Measurements from ENCODE around the gene HHATL. TPM values are rescaled to one million over a fixed set of nuclear protein-coding genes. Genes with fewer than 3 reads are reported as not detected.
A peak's percentile ranks its signal among the peaks of the same experiment; 100 is the strongest.

The HHATL gene
- polyA plus RNA-seq, 1 donor: 73.4 TPM

DNA sequence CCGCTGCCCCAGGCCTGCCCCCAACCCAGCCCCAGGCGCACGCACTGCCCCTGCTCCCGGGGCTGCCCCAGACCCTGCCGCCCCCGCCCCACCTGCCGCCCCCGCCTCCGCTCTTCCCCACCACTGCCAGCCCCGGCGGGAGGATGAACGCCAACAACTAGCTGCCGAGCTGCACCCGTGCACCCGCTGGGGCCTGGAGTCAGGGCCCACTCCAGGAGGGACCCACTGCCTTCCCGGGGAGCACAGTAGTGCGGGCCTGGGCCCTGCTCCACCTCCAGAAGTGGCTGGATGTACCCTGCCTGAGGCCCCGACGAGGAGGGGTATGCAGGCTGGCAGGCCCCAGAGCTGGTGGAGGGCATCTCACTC lies 38.2 kb downstream of the HHATL start:
- no peak for DNase-seq (ENCODE audit: low read depth)

DNA sequence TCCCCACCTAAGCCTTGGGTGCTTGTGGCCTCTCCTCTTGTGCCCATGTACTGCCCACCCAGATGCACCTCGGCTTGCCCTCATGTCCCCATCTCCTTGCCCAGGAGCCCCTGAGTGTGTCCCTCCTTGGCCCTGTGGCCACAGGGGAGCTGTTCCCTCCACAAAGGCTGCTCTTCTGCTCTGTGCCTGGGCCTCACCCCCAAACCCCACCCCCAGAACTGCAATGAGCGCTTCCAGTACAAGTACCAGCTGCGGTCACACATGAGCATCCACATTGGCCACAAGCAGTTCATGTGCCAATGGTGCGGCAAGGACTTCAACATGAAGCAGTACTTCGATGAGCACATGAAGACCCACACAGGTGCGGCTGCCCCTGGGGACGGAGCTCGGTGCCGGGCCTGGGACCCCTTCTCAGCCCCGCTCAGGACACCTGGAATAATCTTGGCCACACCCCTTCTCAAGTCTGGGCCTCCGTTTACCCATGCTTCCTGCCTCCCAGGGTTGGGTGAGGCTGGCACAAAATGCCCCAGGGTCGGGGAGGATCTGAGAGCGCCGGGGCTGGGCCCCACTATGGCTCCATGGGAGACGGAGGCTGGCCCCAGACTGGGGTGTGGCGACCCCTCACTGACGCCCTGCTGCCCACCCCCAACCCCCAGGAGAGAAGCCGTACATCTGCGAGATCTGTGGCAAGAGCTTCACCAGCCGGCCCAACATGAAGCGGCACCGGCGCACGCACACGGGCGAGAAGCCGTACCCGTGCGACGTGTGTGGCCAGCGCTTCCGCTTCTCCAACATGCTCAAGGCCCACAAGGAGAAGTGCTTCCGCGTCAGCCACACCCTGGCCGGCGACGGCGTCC lies 38.8 kb downstream of the HHATL start:
- no peak for DNase-seq (ENCODE audit: low read depth)

DNA sequence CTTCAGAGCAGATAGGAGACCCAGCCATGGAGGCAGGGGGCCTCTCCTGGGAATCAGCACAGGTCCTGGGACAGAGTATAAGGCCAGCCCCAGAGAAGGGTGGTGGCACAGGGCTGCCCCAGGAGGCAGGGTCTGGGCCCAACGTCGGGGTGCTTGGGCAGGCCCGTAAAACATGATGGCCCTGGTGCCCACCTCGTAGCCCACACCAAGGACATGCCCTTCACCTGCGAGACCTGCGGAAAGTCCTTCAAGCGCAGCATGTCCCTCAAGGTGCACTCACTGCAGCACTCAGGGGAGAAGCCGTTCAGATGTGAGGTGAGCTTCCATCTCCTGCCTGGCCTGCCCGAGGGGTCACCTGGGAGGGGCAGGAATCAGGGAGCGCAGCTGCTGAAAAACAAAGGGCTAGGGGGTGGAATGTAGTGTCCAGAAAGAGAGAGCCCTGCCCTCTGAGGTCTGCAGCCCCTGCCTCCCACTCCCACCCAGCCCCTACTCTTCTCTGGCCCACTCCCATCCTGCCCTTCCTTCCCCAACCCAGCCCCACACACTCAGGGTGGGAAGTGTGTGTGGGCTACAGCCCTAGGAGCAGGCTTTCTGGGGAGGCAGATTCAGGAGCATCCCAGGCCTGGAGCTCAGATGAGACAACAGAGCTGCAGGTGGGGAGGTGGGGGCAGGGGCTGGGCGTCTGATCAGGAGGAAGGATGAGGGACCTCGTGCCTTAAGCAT lies 39.6 kb downstream of the HHATL start:
- DNase-seq (ENCODE audit: low read depth): no peak

DNA sequence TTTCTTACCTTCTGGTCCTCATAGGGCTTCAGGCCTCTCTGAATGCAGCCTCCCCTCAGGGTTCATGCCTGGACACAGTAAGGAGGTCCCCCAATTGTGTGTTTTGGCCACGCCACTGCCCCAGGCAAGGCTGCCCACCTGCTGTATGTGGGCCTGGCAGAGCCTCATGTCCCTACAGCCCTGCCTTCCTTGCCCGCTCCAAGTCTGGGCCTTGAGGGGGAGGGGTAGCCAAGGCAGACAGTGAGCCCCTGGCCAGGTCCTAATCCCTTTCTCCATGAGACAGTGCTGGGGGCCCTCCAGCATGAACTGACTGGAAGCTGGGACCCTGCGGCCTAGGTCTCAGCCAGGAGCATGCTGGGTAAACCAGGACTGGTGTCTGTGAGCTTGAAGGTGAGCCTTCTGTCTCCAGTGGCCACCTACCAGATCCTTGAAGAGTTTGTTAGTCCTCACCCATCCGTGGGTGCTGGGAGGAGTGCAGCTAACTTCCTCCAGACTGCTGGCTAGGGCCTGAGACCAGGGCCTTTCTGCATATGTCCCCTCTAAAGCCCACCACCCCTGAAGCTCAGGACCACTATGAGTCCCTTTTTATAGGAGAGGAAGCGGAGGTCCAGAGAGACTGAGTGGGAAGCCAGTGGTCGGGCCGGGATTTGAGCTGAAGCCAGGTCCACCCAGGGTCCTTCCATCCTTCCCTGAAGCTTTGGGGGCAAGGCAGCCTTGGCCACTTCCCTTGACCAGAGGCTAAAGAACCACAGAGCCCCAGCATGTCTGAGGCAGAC lies 40.4 kb downstream of the HHATL start:
- no peak for DNase-seq (ENCODE audit: low read depth)

DNA sequence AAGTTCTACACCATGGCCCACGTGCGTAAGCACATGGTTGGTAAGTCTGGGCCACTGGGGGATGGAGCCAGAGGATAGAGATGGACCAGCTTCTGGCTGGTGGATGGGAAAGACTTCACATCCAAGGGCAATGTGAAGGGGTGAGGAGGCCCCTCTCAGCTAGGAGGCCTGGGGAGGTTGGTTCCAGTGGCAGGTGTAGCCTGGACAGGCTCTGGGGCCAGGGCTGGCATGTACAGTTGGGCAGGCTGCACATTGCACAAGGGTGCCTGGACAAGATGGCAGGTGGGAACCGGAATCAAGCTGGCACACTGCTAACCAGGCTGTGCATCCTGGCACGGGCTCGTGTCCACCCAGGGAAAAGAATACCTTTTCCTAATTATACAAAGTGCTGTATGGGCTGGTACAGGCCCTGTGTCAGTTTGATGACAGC lies 41.0 kb downstream of the HHATL start:
- no peak for DNase-seq (ENCODE audit: low read depth)

DNA sequence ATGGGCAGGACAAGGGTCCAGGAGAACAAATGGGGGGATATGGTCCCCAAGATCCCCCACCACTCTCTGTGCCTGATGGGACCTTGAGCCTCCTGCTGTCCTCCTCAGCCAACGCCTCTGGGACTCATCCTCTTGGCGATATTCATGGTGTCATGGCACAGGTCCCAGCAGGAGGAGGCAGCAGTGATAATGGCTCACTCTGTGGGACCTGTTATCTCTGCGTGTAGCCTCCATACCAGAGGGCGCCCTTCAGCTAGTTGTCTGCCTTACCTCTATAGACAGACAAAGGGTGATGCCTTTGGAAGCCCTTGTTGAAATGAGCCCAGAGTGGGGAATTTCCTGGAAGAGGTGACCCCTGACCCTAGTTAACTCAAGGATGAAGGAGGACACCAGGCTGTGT lies 41.7 kb downstream of the HHATL start:
- no peak for DNase-seq (ENCODE audit: low read depth)

DNA sequence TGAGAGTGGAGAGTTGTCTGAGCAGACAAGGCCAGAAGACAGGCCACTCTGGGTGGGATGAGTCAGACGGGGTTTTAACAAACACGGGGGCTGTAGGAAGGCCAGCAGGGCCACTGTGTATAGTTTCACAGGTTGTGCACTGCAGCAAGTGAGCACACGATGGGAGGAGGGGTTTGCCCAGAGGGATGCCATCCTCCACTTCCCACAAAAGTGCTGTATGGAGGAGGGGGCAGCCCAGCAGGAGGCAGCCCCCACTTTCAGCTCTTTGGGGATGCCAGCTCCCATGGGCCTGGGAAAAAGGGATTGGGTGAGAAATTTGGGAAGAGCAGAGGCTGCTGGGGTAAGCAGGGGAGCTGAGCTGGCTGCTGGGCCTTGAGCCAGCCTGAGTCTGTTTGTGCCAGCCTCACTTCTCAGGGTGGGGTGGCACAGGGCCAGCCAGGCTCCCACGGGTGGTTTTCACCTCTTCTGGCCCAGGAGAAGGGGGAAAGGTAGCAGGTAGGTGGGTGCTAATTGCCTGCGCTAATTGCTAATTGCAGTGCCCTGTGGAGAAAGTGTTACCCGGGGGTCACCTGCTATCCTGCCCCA lies 42.4 kb downstream of the HHATL start:
- no peak for DNase-seq (ENCODE audit: low read depth)

DNA sequence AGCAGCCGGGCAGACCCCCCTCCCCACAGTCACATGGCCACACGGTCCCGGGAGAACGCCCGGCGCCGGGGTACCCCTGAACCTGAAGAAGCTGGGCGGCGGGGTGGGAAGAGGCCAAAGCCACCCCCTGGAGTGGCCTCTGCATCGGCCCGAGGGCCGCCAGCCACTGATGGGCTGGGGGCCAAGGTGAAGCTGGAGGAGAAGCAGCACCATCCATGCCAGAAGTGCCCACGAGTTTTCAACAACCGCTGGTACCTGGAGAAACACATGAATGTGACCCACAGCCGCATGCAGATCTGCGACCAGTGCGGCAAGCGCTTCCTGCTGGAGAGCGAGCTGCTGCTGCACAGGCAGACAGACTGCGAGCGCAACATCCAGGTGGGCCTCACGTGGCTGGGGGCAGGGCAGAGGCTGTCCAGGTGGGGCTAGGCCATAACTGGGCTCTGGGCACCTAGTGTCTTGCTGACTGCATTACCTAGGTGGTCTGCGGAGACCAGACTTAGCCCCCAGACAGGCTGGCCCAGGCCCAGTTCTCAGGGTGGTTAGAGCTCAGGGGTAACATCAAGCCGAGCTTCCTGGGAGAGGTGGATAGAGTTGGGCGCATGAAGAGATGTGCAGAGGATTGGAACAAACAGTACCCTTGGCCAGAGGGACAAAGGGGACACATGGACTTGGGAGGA lies 43.0 kb downstream of the HHATL start:
- no peak for DNase-seq (ENCODE audit: low read depth)

GRCh38 chr3:42658771-42659390 lies 43.7 kb downstream of the HHATL start:
- DNase-seq (ENCODE audit: low read depth): no peak

DNA sequence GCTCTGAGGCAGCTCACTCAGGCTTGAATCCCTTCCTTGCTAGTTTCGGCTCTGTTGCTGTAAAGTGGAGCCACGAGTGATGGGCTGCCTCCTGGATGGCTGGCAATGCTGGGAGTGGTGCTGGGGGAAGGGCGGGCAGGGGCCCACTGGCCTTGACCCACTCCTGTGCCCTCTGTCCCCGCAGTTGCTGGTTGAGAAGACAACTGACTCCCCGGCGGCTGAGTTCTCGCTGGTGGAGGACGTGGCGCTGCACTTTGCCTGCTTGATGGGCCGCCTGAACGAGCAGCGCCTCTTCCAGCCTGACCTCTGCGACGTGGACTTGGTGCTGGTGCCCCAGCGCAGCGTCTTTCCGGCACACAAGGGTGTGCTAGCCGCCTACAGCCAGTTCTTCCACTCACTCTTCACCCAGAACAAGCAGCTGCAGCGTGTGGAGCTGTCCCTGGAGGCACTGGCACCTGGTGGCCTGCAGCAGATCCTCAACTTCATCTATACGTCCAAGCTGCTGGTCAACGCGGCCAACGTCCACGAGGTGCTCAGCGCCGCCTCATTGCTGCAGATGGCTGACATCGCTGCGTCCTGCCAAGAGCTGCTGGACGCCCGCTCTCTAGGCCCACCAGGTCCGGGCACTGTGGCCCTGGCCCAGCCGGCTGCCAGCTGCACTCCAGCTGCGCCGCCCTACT lies 44.4 kb downstream of the HHATL start:
- no peak for DNase-seq (ENCODE audit: low read depth)

- DNase-seq (ENCODE audit: low read depth): no peak
Measured at GRCh38 chr3:42657675-42658074, 44.9 kb downstream of the HHATL start.

DNA sequence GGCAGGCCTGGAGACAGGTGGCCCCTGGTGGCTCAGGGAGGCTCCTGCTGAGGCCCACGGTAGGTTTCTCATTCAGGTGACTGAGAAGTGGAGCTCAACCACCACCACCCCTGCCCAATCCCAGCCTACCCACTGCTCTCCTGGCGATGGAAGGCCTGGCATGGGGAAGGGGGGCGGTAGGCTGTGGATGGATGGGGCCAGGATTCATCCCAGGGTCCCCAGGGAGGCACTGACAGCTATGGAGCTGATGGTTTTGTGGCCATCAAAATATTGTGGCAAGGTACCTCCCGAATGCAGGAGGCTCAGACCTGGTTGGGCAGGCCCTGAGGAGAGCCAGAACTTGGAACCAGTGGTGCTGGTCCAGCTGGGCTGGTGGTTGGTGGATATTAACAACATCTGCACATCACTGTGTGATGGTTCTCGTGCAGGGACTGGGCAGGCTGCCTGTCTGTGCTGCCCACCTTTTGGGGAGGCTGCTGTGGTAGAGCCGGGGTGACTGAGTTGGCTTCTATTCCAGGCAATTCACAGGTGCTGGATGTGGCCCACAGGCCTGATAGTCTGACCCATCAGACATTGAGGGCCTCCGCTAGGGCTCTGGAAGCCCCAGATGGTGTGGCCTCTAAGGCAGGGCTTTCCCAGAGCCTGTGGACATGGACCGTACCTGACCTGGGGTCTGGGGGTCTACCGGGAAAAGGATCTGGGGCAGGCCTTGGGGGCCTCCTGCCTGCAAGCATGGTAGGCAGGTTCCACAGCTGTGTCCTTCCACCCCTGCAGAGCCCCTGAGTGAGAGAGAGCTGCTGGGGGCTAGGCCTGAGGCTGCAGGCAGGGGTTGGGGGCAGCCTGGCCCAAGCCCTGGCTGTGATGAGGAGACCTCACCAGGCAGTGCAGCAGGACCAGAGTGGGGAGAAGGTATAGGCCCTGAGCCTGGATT lies 45.7 kb downstream of the HHATL start:
- no peak for DNase-seq (ENCODE audit: low read depth)

- DNase-seq (ENCODE audit: low read depth): no peak
Measured at GRCh38 chr3:42655980-42656679, 46.5 kb downstream of the HHATL start.

DNA sequence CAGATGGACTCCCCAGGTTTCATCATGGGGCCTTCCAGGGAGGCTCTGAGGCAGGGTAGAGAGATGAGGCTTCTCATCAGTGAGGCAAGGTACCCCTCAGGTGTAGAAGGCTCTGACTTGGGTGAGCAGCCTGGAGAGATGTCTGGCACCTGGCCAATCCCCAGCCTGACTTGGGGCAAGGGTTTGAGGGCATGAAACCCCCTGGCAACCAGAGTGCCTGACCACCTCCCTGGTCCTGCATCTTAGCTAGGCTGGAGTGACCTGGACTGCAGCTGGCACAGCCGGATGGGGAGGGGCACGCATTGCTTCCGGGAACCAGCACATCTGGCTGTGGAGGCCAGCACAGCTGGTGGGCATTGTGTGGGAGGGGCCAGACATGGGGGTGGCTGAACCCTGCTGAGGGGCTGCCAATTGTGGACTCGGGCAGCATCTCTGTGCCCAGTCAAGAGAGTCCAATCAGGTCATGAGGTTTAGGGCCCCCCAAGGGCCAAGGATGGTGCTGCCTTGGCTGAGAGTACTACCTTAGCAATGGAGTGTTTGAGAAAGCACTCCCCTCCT lies 47.2 kb downstream of the HHATL start:
- DNase-seq (ENCODE audit: low read depth): no peak

GRCh38 chr3:42654331-42655201 lies 48.0 kb downstream of the HHATL start:
- DNase-seq (ENCODE audit: low read depth): peak; percentile 36

GRCh38 chr3:42653560-42654330 lies 48.9 kb downstream of the HHATL start, which contains the start of gene ZBTB47:
Gene ZBTB47 (plus strand): TSS chr3:42653697. CDS start chr3:42658356, 4,659 bp downstream.
- no peak for DNase-seq (ENCODE audit: low read depth)

DNA sequence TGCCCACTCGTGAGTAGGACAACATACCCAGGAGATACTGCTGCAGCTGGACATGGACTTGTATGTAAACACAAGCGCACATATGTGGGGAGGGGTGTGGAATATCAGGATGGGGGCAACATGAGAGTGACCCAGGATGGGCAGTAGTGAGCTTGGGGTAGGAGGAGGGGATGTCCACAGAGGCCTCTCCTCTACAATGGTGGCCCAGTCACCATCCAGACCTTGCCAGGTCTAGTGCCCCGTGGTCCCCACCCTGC lies 49.4 kb downstream of the HHATL start:
- DNase-seq (ENCODE audit: low read depth): no peak
